Measurements from ENCODE around the gene SENP2. TPM values are rescaled to one million over a fixed set of nuclear protein-coding genes. Genes with fewer than 3 reads are reported as not detected.

Gene SENP2
- total RNA-seq (10 to 100 TPM; 31.6 to 34.0 TPM), polyA plus RNA-seq (ENCODE audit: insufficient read length in 6 of 6) (10 to 100 TPM; 40.9 to 49.9 (median 45.4) TPM)
- long read RNA-seq, donor 1, full-length matches to known transcripts = 3 of 3 reads
- long read RNA-seq, donor 1, partial matches to known transcripts = 0 of 3 reads
- long read RNA-seq, donor 1, other reads (novel, unspliced or antisense) = 0 of 3 reads
- long read RNA-seq, donor 2, full-length matches to known transcripts = 6 of 18 reads
- long read RNA-seq, donor 2, partial matches to known transcripts = 12 of 18 reads
- long read RNA-seq, donor 2, other reads (novel, unspliced or antisense) = 0 of 18 reads
- long read RNA-seq, donor 3, full-length matches to known transcripts = 4 of 4 reads
- long read RNA-seq, donor 3, partial matches to known transcripts = 0 of 4 reads
- long read RNA-seq, donor 3, other reads (novel, unspliced or antisense) = 0 of 4 reads
- long read RNA-seq, donor 4, full-length matches to known transcripts = 1 of 2 reads
- long read RNA-seq, donor 4, partial matches to known transcripts = 1 of 2 reads
- long read RNA-seq, donor 4, other reads (novel, unspliced or antisense) = 0 of 2 reads
- long read RNA-seq, donor 5, full-length matches to known transcripts = 1 of 1 reads
- long read RNA-seq, donor 5, partial matches to known transcripts = 0 of 1 reads
- long read RNA-seq, donor 5, other reads (novel, unspliced or antisense) = 0 of 1 reads
- long read RNA-seq, donor 6 = 0 reads
- long read RNA-seq, donor 7, partial matches to known transcripts = 6 of 6 reads
- long read RNA-seq, donor 7, other reads (novel, unspliced or antisense) = 0 of 6 reads
- long read RNA-seq, donor 8, full-length matches to known transcripts = 4 of 4 reads
- long read RNA-seq, donor 8, partial matches to known transcripts = 0 of 4 reads
- long read RNA-seq, donor 8, other reads (novel, unspliced or antisense) = 0 of 4 reads
- long read RNA-seq, donor 9 = 0 reads
- long read RNA-seq, donor 10, full-length matches to known transcripts = 1 of 2 reads
- long read RNA-seq, donor 10, partial matches to known transcripts = 0 of 2 reads
- long read RNA-seq, donor 10, other reads (novel, unspliced or antisense) = 1 of 2 reads
- long read RNA-seq, donor 11, full-length matches to known transcripts = 2 of 32 reads
- long read RNA-seq, donor 11, partial matches to known transcripts = 30 of 32 reads
- long read RNA-seq, donor 11, other reads (novel, unspliced or antisense) = 0 of 32 reads
- long read RNA-seq, donor 12, full-length matches to known transcripts = 3 of 3 reads
- long read RNA-seq, donor 12, partial matches to known transcripts = 0 of 3 reads
- long read RNA-seq, donor 12, other reads (novel, unspliced or antisense) = 0 of 3 reads

GRCh38 chr3:185585859-185586685, at the start of gene SENP2:
SENP2 (plus strand) TSS chr3:185586295; CDS start chr3:185586414, 119 bp downstream.
- intact Hi-C loops (cut with DNase I) = no loop called here

GRCh38 chr3:185537369-185537970, 48.6 kb upstream of the SENP2 start:
- ATAC-seq (peak; percentile 96), DNase-seq (peak in 2 of 4 donors; percentile 30 to 67)
- Histone ChIP-seq H3K4me1 (peaks cover 8 to 9% of the 10 kb centered on the region in 2 donors), H3K36me3 (no peaks in the 10 kb centered on the region), H3K4me3 (no peak overlapping the region), H3K27me3 (no peaks in the 10 kb centered on the region), H3K9me3 (no peaks in the 10 kb centered on the region), H3K27ac (peak overlapping the region; percentile 53 to 63)
- TF ChIP-seq CTCF (IDR thresholded peaks at IDR 0.05) = no peak
- intact Hi-C loops (cut with DNase I) = no loop called here

More at GRCh38 chr3:185585859-185586685, at the start of gene SENP2:
- DNase-seq (peak; percentile 99 to 100 (median 100)), ATAC-seq (peak; percentile 98)
- Histone ChIP-seq H3K27ac (peak within 1 kb of the TSS; percentile 95 to 97), H3K4me1 (peaks cover 12 to 33% of the 10 kb centered on the region in 2 donors), H3K9me3 (no peaks in the 10 kb centered on the region), H3K36me3 (peaks cover 0 to 10% of the 10 kb centered on the region in 2 donors), H3K4me3 (peak within 1 kb of the TSS; percentile 81 to 91), H3K27me3 (no peaks in the 10 kb centered on the region)
- TF ChIP-seq CTCF (IDR thresholded peaks at IDR 0.05) = no peak

GRCh38 chr3:185539934-185540333, 46.2 kb upstream of the SENP2 start:
- no peak for TF ChIP-seq CTCF (IDR thresholded peaks at IDR 0.05)
- peaks cover 8 to 9% of the 10 kb centered on the region in 2 donors for H3K4me1 ChIP-seq
- no peak for DNase-seq

GRCh38 chr3:185540695-185541094, 45.4 kb upstream of the SENP2 start:
- H3K4me3 ChIP-seq = no peak overlapping the region
- DNase-seq (no peak), ATAC-seq (no peak)
- H3K27me3 ChIP-seq = no peaks in the 10 kb centered on the region
- intact Hi-C loops (cut with DNase I) = no loop called here
- H3K9me3 ChIP-seq = no peaks in the 10 kb centered on the region
- H3K27ac ChIP-seq = no peak overlapping the region
- no peaks in the 10 kb centered on the region for H3K36me3 ChIP-seq
- no peak for TF ChIP-seq CTCF (IDR thresholded peaks at IDR 0.05)
- H3K4me1 ChIP-seq = peaks cover 8 to 9% of the 10 kb centered on the region in 2 donors

More at GRCh38 chr3:185539934-185540333, 46.2 kb upstream of the SENP2 start:
- H3K27me3 ChIP-seq = no peaks in the 10 kb centered on the region
- no peak overlapping the region for H3K27ac ChIP-seq
- H3K36me3 ChIP-seq = no peaks in the 10 kb centered on the region
- no peak overlapping the region for H3K4me3 ChIP-seq
- intact Hi-C loops (cut with DNase I) = no loop called here
- no peaks in the 10 kb centered on the region for H3K9me3 ChIP-seq
- ATAC-seq = no peak

Data from left lung (tissue), 14 donors.